HG03175 (cell line): ENCODE data around the gene GJB6.

Experiments used
- ATAC-seq: cut with Tn5 transposase; IDR thresholded peaks from one replicate; pipeline ENCODE4 v1.9.1; 2021; ENCODE audit warnings: mild to moderate bottlenecking, moderate library complexity; ENCODE audit not compliant: unreplicated experiment

Gene GJB6

DNA sequence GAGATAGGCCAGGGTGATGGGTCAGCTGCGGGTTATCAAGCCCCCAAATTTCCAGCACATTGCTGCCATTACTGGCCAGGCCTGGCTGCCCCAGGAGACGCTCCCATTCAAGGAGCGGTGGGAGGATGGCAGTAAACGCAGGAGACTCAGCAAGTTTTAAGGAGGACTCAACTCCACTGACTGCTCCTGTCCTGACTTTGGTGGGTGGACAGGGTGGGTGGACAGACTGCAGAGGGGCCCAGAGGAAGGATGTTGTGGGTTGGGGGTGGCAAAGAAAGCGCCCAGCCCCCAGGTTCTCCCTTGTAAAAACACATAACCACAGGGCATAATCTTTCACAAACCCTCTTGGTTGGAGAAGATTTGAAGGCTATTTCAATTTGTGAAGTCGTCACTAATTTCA is 4.4 kb downstream of the GJB6 start:
- ATAC-seq = no peak

DNA sequence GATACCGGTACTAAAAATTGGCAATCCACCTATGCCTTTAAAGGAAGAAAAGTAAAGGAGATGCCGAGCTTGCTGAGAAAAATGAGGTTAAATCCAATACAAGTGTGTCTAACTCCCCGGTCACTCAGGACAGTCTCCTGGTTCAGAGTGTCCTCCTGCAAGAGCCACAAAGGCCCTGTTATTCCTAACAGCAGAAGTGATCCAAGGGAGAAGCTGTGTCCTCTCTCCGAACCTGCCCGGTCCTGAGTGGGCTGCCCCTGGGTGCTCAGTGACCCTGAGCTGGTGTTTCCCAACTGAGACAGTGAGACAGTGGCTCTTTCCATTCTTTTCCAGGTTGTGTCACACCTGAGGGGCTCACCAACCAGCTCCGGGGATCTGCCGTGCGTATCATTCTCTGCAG is 4.8 kb downstream of the GJB6 start:
- ATAC-seq = no peak

DNA sequence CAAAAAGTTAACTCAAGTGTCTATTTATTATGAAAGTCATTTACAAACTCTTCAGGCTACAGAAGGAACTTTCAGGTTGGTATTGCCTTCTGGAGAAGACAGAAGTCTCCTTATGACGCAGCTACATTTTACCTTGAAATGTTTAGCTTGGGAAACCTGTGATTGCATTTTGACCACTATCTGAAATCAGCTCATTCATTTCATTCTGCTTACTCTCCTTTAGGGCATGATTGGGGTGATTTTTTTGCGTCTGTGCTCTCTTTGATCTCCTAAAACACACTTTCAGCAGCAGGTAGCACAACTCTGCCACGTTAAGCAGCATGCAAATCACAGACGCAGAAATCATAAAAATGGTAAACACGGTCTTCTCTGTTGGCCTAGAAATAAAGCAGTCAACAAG is 9.6 kb downstream of the GJB6 start:
- ATAC-seq = no peak

DNA sequence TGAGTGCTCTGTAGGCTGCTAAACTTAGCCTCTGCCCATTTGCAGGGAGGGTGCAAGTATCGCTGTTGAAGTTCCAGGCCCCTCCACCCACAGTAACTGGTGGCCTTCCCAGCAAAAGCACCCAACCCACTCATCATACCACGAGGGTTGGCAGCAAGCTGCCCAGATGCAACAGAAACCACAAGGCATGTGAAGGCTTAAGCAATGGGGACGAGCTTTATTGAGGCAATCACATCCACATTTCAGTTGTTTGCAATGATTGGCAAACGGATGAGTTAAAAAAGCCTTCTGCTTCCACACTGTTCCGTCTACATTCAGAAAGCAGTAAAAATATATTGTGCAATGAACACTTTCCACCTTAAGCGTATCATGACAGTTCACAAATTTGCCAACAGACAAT is 10.3 kb downstream of the GJB6 start:
- ATAC-seq = no peak

DNA sequence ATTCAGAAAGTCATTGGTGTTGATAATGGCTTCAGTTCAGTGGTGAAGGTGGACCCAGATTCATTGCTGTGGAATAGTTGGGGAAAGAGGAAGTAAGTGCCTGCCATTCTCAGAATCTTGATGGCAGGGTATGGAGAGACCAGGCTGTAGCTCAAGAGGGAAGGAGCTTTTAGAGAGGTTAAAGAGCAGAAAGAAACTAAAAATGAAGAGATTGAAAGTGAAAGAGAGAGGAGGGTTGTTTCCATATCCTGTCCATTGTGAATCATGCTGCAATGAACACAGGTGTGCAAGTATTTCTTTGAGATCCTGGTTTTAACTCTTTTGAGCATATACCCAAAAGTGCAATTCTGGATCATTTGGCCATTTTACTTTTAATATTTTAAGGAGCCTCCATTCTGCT is 12.5 kb downstream of the GJB6 start:
- peak; percentile 87 for ATAC-seq

DNA sequence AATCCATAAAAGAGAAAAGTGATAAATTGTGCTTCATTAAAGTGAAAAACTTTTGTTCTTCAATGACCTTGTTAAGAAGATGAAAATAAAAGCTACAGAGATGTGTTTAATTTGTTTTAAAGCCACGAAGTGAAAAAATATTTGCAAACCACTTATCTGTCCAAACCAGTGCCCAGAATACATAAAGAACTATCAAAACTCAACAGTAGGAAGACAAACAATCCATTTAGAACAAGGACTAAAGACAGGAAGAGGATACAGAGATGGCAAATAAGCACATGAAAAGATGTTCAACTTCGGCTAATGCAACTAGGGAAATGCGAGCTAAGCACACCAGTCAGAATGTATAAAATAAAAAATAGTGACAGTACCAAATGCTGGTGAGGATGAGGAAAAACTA is 15.0 kb downstream of the GJB6 start:
- no peak for ATAC-seq

DNA sequence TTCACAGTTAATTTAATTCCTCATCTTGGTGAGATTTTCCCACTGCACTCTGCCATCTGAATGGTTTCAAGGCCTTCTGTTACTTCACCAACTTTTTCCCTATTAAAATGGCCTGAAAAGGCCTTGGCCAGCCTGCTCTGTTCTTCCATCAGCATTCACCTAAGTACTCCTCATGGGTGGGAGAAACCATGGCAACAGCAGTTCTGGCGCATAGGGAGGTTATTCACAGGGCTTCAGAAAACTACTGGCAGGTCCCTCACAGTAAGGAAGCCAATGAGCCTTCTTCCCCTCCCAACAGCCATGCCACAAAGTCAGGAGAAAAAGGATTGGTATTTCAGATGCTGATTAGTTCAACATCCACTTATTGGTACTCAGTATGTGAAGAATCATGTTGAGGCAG is 22.2 kb downstream of the GJB6 start:
- ATAC-seq = no peak

DNA sequence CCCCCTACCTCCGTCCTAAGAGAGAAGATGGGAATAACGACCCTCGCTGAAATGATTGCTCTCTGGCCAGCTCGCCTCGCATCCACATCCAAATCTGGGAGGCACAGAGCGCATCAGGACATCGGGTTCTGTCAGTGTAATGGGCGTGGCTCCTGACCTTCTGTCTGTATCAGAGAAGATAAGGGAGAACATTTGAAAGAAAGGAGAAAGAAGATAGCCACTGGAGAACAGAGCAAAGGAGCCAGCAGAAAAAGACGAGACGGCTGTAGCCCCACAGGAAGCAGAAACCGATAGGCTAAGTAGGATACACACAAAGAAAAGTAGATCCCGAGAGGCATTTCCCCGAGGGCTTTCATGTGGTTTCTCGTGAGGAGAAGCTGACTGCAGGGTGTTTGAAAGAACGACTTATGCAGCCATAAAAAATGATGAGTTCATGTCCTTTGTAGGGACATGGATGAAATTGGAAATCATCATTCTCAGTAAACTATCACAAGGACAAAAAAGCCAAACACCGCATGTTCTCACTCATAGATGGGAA is 25.4 kb downstream of the GJB6 start:
- ATAC-seq = no peak

DNA sequence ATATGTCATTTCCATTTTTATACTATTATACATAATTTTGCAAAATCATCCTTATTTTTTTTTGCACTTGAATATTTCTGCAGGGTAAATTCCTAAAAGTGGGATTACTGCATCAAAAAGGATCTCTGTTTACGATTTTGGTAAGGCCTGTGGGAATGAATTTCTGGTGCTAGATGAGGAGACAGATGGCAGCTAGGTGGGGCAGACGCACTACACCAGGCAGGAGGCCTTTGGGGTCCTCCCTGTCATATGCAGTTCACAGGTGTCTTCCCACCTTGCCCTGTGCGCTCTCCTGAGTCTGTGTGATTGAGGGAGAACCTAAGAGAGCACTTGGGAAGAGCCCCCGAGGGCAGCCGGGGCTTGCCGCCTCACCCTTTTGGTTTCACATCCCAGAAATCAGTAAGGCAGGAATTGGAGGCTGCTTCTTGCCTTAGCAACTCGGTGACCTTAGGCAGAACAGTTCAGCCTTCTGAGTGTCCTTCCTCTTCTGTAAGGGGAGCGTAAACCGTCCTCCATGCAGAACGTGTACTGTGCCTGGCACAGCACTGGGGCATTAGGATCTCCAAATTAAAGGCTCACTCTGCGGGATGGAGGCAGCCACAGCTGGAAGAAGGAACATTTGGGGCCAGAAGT is 25.9 kb downstream of the GJB6 start:
- ATAC-seq = no peak

DNA sequence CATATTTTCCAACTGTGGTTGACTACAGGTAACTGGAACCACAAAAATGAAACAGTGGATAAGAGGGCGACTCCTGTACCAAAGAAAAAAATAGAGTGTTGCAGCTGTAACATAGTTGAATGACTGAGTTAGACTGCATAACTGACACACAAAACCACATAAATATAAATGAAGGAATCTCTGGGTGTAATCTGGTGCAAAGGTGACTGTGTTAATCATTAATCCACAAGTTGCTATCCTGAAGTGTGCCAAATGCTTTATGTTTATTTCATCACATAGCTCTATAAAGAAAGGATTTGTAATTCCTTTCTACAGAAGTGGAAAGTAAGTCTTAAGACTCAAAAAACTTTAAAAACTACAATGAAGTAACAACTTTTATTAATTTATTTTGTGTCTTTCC is 33.3 kb downstream of the GJB6 start:
- no peak for ATAC-seq

DNA sequence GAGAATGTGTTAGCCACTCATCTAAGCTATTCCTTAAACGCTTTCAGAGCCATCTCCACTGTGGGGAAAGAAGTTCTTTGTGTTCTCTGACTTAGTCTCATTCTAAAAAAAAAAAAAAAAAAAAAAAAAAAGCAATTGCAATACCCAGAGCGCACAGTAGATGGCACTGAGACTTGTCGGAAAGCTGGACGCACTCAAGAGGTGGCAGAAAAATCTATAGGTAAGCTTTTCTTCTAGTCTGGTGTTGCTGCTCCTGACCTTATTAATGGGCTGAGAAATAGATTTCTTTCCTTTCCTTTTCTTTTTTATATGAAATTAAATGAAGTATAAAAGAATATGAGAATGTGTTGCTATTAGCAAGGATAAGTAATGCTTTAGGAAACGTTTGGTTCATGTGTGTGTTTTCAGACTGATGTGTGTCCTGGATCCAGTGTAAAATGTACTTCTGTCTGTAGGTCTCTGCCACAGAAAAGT is 34.7 kb downstream of the GJB6 start:
- ATAC-seq = no peak

DNA sequence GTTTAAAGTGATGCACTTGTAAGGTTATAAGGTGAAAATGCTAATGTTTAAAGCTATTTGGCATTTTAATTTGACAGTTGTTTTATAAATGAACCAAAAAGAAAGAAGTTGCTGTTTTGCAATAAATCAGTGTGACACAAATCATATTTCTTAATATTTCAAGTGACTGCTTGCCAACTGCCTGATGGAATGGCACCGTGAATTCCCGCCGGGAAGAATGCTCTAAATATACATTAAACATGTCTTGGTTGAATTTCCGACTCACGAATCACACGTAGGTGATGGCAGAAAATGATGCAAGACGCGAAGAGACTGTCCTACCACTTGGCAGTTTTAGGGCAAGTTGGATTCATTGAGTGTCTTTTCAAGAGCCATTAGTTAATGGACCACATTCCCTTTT is 36.3 kb downstream of the GJB6 start:
- no peak for ATAC-seq

DNA sequence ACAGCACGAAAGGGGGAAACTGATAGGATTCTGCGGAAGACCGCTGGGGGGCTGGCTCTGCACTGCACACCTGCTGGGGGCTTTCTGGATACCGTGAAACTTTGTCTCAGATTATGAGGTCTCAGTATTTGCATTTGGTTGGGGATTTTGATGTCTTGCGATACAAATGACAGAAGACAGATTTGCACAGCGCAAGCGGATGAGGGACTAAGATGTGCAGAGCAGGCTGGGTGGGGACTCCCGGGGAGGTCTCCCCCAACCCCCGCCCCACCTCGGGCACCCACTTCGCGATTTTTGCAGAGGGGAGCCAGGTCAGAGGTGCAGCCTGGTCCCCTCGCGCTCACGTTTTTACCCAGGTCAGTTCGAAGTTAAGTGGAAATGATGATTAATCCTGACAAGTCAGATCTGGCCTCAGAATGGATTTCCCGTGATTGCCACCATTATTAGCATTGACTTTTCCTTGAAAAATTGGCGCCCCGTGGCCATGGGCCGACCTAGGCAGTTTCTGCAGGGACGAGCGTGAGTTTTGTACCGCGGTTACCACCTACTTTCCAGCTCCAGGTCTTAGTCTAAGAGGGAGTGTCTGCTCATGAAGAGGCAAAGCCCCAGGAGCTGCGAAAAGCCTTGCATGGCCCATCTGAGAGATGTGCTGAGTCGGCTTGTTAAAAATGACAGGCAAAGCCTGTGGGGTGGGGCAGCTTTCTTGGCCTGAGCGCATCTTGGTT is 38.0 kb downstream of the GJB6 start:
- ATAC-seq = no peak

DNA sequence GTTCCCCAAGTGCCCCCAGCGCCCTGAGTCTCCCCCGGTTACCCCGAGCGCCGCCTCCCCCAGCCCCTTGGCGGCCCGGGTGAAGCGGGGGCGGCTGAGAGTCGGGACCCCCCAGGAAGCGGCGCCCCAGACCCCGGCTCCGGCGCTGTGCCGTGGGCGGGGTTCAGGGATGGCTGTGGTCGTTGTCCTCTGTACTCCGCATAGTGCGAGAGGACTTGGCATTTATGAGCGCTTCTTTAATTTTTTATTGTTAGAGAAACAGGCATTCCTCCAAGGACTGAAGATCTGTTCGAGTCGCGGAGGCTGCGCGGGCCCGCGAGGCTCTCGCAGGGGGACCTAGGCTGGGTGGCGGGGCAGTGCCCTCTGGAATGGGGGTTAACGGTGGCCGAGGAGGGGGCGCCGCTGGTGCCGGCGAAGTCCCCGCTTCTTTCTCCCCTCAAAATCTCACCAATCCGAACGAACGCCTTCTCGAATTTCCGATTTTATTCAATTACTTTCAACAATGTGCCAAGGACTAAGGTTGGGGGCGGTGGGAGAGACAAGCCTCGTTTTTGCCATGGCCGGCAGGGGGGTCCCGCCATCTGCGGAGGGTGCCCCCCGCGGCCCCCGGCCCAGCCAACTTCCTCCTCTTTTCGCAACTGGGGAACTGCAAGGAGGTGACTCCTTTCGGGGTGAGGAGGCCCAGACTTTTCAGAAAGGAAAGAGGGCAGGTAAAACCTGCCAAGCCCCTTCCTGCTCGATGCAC is 38.8 kb downstream of the GJB6 start:
- ATAC-seq = no peak

DNA sequence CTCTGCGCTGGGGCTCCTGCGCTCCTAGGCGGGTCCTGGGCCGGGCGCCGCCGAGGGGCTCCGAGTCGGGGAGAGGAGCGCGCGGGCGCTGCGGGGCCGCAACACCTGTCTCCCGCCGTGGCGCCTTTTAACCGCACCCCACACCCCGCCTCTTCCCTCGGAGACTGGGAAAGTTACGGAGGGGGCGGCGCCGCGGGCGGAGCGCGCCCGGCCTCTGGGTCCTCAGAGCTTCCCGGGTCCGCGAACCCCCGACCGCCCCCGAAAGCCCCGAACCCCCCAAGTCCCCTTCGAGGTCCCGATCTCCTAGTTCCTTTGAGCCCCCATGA is 39.3 kb downstream of the GJB6 start, which contains the start of gene GJB2:
TSS of gene GJB2 (minus strand) at position 103 of the 326 bp plus-strand sequence. CDS start 3,357 bp downstream, outside the sequence.
- no peak for ATAC-seq

DNA sequence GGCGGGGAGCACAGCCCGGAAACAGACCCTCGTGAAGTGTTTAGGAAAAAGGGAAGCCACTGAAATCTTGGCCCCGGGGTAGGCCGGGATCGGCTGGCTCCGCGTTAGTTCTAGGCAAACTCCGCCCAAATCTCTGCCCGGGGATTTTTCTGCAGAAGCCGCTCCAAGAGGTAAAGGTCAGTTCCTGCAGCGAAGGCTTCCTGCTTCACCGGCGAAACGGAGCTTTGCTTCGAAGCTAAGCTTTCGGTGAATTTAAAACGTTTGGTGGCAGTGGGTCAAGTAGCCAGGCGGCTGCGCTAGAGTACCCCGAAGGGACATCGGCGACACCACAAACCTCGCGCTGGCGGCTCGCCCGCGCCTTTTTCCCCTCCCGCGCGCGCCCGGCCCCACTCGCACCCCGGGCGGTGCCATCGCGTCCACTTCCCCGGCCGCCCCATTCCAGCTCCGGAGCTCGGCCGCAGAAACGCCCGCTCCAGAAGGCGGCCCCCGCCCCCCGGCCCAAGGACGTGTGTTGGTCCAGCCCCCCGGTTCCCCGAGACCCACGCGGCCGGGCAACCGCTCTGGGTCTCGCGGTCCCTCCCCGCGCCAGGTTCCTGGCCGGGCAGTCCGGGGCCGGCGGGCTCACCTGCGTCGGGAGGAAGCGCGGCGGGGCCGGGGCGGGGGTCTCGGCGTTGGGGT is 39.8 kb downstream of the GJB6 start:
- no peak for ATAC-seq

DNA sequence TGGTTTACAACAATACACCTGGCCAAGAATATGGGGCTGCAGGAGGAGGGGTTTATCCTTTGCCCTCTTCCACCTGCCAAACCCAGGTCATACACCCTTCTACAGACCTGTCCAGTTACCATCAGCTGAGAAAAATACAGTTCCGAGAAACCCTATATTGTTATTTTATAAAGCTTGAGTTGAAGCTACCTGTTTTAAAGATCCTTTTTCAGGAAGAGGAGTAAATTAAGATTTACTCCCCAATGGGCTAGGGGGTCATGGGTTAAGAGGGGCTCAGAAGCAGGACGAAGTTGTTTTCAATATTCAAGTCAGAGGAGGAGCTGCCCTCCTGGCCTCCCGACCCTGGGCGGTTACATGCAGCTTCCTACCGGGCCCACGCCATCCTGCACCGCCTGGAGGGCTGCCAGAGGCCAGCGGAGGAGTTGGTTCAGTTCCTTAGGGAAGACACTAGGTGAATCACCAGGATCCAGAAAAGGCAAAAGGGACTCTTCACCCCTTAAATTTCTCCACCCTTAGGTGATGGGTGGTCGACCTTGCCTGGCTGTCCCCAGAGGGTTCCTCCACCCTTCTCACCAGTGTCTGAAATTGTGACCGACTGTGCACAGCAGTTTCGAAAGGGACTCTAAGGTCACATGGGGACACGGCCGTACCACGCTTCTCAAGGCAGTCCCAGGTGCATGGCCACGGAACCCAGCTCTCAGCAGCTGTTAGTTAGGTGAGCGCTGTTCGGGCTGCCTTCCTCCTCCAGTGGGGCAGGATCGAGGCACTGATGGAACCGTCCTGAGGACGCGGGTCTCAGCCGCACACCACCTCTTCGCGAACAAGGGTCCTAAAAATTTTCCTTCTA is 40.6 kb downstream of the GJB6 start:
- ATAC-seq = no peak

DNA sequence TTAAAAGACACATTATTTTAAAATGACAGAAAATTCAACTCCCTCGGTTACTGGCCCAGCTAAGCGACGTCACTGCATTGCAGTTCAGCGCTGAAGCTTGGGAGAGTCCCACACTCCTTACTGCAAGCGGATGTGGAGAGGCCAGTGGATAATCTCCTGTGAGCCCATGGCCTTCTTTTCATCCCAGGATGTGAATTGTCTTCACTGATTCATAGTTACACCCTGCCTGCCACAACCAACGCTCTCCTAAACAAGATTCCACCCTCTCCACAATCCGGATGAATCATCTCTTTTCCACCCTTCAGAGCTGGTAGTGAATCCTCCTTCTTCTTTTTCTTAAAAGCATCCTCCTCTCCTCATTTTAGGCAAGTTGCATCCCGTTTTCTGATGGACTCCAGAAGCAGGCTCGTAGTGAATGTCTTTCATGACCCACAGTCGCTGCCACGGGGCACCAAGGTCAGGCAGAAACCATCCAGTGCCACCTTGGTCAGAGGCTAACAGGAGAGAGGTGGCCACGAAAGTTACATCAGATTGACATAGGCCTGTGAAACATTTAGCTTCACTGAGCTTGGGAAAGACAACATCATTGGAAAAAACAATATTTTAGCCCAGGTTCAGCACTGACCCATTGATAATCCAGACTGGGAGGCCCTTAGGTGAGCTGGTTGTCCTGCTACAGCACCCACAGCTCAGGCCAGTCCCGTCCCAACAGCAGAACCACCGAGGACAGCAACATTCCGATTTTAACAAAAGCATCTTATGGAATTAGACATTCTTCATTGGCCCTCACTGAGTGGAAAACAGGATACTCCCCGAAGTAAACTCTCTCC is 41.4 kb downstream of the GJB6 start:
- ATAC-seq = no peak

DNA sequence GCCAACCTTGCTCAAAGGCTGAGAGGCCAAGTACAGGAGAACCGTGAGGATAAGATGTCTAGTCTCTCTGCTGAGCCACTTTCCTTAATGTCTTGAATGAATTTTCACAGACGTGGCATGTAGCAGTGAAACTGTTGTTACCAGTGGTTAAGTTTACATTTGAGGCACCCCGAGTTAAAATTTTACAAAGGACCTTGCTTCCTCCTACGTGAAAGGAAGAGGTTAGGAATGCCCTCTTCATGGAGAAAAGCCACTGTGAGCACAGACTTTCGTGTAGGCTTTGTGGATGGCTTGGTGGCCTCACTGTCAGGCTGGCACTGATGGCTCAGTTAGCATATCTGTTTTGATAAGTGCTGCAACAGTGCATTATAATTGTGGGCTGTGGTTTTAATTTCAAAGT is 42.0 kb downstream of the GJB6 start:
- ATAC-seq = no peak
